ENCODE results near the gene CNTN4.

GRCh38 chr3:2468816-2469215 lies 370.1 kb downstream of the CNTN4 start:
- TF ChIP-seq CTCF (conservative IDR thresholded peaks at IDR 0.05; ENCODE audit: low read depth, low read length) (no peak), EZH2 (IDR thresholded peaks at IDR 0.05; ENCODE audit: borderline replicate concordance, low read depth, low read length, poor library complexity, severe bottlenecking) (no peak)

Measured in A673 (cell line).